Sciatic nerve (tissue), 2 donors: ENCODE measurements around the gene NKD2. TPM values are rescaled to one million over a fixed set of nuclear protein-coding genes. Genes with fewer than 3 reads are reported as not detected.

Source experiments
- ATAC-seq: fragments of 200-7000 bp; cut with Tn5 transposase; one replicate; pipeline ENCODE4 v1.9.1; 2020; ENCODE audit warnings: mild to moderate bottlenecking, moderate library complexity
- DNase-seq: peaks from one replicate; pipeline ENCODE4 v3.0.0-alpha.2; 2020; ENCODE audit warnings: low spot score
- intact Hi-C: fragments of 100-400 bp; cut with DNase I; formaldehyde crosslinking; loops from one replicate; pipeline ENCODE4 v1.14.2; 2022
- total RNA-seq: library from RNA; stranded (reverse); fragmentation: NEBNext Ultra II Directional; extraction: Animal tissue kit (Norgen Biotek cat#: 25700); gene quantifications from one replicate; pipeline ENCODE4 v1.2.1, GENCODE V29; 2021
- donor health status: DM: no; HTN: no; CAD: no.
- donor health status: DM: no; HTN: no; CAD: no.

Gene NKD2
- total RNA-seq, 1 donor from 2014 or later: 0.89 TPM

DNA sequence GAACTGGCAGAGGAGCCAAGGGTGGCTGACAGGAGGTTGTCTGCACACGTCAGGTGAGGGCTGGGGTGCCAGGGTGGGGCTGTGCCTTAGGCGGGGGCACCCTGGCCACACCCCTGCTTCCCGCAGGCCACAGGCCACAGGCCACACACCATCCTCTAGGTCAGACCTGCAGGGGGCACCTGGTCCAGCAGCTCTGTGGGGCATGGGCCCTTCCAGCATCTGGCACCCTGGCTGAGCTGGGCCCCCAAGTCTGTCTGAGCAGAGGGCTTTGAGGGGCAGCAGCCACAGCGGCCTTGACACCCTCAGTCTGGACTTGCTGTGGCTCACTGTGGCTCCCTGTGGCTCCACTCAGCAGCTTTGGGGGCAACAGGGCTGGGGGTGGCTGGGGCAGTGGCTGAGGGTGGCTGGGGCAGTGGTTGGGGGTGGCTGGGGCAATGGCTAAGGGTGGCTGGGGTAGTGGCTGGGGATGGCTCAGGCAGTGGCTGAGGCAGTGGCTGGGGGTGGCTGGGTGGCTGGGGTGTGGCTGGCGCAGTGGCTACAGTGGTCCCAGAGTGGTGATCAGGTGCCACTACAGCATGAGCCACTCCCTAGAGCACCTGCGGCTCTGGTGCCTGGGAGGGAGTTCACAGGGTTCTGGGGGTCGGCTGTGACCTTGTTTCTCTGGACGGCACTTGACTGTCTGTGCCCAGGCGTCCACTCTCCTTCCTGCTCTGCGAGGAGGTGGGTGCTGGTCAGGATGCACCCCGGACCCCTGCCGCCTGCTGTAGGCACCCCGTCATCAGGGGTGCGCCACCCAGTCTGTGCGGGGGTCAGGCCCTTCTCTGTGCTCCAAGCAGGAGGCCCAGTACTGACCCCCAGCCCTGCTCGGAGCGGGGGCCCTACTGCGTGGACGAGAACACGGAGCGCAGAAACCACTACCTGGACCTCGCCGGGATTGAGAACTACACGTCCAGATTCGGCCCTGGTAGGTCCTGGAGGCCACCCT lies 27.1 kb downstream of the NKD2 start:
- intact Hi-C loops: no loop called here
- DNase-seq (no peak), ATAC-seq (no peak)

DNA sequence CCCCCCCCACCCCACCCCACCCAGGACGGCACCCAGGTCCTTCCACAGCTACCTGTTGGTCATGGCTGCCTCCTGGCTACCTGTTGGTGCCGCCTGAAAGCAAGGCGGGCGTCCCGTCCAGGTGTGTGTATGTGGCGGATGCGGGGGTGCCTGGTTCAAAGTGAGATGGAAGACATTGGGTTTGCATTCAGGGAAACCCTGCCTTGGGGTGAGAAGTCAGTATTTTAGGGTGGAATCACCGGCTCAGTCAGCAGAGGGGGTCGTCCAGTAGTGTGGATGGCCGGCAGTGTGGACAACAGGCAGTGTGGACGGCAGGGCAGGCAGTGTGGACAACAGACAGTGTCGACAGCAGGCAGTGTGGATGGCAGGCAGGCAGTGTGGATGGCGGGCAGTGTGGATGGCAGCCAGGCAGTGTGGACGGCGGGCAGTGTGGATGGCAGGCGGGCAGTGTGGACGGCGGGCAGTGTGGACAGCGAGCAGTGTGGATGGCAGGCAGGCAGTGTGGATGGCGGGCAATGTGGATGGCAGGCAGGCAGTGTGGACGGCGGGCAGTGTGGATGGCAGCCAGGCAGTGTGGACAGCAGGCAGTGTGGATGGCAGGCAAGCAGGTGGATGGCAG lies 28.0 kb downstream of the NKD2 start:
- intact Hi-C loops: no loop called here
- no peak for ATAC-seq
- no peak for DNase-seq

DNA sequence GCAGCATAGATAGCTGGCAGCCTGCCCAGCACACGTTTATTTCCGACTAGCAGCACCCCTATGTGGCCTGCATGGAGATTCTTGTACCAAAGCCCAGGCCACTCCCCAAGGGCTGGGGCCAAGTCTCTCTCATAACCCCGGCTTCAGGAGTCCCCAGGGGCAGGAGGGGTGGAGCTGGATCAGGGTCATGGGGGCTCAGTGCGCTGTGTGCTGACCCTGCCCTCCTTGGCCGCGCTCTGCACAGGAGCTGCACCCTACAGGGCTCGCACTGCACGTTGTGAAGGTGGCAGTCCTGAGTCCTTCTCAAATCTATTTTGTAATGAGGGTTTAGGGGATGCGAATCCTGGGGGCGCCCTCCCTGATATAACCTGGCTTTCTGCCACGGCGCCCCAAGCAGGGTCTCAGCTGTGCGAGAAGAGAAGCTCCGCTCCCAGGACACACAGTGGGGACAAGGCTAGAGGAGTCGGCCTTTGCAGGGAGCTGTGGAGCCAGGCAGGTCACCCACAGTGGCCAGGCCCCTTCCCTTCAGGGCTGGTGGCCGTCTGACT lies 28.6 kb downstream of the NKD2 start:
- intact Hi-C loops: no loop called here
- no peak for DNase-seq
- ATAC-seq: no peak

DNA sequence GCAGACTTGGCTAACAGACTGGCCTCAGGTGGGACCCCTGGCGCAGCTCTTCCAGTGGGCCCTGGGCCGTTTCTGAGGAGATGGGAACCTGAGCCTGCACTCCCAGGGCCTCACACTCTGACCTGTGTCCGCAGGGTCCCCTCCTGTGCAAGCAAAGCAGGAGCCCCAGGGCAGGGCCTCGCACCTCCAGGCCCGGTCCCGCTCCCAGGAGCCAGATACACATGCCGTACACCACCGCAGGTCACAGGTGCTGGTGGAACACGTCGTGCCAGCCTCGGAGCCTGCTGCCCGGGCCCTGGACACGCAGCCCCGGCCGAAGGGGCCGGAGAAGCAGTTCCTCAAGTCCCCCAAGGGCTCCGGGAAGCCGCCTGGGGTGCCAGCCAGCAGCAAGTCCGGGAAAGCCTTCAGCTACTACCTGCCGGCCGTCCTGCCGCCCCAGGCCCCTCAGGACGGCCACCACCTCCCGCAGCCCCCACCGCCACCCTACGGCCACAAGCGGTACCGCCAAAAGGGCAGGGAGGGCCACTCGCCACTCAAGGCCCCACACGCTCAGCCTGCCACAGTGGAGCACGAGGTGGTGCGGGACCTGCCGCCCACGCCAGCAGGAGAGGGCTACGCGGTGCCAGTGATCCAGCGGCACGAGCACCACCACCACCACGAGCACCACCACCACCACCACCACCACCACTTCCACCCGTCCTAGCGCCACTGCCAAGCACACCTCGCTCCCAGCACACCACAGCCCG lies 29.2 kb downstream of the NKD2 start:
- ATAC-seq (no peak), DNase-seq (no peak)
- intact Hi-C loops: no loop called here

DNA sequence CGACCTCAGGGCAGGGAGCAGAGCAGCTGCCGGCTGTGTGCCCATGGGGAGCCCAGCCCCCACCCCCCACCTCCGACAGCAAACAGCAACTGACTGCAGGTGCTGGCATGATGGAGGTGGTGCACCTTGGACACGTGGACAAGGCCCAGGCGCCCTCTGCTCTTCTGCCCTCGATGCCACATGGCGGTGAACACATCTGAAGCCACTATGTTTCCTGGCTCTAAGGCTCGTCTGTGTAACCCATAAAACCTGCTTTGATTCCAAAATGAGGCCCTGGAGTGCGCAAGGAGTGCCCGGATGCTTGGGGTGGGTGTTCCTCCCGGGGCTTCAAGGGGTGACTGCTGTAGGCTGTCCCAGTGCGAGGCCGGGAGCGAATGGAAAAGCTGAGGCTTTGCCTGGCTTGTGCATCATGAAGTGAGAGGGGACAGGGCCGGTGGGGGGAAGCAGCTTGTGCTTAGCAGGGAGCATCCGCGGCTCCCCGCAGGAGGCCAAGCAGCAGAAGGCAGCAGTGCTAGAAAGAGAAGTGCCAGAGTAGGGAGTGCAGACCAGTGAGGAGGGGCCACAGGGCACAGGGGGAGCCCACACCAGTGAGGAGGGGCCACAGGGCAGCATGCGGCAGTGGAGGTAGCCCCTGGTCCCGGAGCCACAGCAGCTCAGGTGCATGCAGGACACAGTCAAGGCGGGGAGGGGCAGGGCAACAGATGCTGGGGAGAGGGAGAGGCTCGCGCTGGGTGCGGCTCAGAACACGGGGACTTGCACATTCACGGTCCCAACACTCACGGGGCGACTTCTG lies 30.0 kb downstream of the NKD2 start:
- DNase-seq: no peak
- no peak for ATAC-seq

DNA sequence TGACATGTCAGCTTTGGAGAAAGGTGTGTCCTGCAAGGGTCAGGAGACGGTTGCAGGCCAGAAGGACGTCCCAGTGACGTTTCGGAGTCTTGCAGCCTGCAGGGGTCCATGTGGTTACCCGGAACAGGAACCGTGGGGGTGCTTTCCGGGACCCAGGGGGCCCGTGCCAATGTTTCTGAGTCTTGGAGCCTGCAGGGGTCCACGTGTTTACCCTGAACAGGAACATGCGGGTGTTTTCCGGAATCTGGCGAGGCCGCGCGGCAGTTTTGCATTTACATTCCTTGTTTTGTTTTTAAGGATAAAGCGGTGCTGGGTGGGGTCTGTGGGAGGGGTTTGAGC lies 30.6 kb downstream of the NKD2 start:
- no peak for ATAC-seq

More for the DNA sequence above, 30.0 kb downstream of the NKD2 start:
- intact Hi-C loops: no loop called here

DNA sequence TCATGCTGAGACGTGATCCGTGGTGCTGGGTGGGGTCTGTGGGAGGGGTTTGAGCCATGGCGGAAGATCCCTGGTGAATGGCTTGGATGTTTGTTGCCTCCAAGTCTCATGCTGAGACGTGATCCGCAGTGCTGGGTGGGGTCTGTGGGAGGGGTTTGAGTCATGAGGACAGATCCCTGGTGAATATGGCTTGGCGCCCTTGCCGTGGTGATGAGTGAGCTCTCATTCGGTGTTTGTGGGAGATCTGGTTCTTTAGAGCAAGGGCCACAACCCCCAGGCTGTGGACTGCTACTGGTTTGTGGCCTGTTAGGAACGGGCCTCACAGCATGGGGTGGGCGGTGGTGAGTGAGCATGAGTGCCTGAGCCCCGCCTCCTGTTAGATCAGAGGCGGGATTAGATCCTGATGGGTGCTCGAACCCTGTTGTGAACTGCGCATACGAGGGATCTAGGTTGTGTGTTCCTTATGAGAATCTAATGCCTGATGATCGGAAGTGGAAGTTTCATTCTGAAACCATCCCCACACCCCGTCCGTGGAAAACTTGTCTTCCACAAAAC lies 31.2 kb downstream of the NKD2 start:
- DNase-seq (no peak), ATAC-seq (no peak)
- intact Hi-C loops: no loop called here

More for the DNA sequence above, 30.6 kb downstream of the NKD2 start:
- no peak for DNase-seq
- intact Hi-C loops: no loop called here

DNA sequence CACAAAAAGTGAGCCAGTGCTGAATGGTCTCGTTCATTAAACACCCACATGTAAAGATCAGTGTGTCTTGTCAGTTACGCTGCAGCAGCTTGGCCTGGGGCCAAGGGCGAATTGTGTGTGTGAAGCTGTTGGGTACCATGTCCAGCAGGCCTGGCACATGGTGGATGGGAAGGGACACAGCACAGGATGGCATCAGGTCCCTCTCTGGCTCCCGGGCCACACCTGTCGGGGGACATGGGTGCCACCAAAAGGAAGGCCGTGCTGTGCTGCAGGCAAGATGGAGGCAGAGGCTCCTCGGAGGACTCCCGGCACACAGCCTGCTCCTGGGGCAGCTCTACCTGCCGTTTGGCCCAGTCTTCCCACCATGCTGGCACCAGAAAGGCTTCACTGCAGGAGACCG lies 32.0 kb downstream of the NKD2 start:
- intact Hi-C loops: no loop called here
- no peak for ATAC-seq
- DNase-seq: no peak

DNA sequence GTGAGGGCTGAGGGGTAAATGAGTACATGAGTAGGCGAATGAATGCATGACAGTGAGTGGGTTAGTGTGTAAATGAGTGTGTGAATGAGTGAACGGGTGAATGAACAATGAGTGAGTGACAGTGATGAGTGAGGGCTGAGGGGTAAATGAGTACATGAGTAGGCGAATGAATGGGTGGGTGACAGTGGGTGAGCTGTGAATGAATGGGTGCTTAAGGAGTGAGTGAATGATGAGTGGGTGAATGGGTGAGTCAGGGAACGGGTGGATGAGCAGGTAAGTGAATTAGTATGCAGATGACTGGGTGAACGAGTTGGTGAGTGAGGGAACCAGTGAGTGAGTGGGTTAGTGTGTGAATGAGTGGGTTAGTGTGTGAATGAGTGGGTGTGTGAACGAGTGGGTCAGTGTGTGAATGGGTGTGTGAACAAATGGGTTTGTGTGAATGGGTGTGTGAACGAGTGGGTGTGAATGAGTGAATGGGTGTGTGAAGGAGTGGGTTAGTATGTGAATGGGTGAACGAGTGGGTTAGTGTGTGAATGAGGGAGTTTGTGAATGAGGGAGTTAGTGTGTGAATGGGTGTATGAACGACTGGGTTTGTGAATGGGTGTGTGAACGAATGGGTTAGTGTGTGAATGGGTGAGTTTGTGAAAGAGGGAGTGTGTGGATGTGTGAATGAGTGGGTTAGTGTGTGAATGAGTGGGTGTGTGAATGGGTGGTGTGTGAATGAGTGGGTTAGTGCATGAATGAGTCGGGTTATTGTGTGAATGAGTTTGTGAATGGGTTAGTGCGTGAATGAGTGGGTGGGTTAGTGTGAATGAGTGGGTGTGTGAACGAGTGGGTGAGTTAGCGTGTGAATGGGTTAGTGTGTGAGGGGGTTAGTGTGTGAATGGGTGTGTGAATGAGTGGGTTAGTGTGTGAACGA lies 32.9 kb downstream of the NKD2 start:
- ATAC-seq (no peak), DNase-seq (no peak)
- intact Hi-C loops: no loop called here

DNA sequence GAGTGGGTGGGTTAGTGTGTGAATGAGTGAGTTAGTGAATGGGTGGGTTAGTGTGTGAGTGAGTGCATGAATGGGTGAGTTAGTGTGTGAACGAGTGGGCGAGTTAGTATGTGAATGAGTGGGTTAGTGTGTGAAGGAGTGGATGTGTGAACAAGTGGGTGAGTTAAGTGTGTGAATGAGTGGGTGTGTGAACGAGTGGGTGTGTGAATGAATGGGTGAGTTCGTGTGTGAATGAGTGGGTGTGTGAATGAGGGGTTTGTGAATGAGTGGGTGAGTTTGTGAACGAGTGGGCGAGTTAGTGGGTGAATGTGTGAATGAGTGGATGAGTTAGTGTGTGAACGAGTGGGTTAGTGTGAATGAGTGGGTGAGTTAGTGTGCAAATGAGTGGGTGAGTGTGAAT lies 34.0 kb downstream of the NKD2 start:
- ATAC-seq (no peak), DNase-seq (no peak)
- intact Hi-C loops: no loop called here

DNA sequence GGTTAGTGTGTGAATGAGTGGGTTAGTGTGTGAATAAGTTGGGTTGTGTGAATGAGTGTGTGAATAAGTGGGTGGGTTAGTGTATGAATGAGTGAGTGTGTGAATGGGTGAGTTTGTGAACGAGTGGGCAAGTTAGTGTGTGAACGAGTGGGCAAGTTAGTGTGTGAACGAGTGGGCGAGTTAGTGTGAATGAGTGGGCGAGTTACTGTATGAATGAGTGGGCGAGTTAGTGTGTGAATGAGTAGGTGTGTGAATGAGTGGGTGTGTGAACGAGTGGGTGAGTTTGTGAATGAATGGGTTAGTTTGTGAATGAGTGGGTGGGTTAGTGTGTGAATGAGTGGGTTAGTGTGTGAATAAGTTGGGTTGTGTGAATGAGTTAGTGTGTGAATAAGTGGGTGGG lies 34.7 kb downstream of the NKD2 start:
- intact Hi-C loops: no loop called here
- ATAC-seq (no peak), DNase-seq (no peak)

DNA sequence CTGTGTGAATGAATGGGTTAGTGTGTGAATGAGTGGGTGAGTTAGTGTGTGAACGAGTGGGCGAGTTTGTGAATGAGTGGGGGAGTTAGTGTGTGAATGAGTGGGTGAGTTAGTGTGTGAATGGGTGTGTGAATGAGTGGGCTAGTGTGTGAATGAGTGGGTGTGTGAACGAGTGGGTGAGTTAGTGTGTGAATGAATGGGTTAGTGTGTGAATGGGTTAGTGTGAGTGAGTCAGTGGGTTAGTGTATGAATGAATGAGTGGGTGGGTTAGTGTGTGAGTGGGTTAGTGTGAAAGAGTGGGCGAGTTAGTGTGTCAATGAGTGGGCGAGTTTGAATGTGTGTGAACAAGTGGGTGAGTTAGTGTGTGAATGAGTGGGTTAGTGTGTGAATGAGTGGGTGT lies 35.5 kb downstream of the NKD2 start:
- ATAC-seq: no peak
- no peak for DNase-seq
- intact Hi-C loops: no loop called here

DNA sequence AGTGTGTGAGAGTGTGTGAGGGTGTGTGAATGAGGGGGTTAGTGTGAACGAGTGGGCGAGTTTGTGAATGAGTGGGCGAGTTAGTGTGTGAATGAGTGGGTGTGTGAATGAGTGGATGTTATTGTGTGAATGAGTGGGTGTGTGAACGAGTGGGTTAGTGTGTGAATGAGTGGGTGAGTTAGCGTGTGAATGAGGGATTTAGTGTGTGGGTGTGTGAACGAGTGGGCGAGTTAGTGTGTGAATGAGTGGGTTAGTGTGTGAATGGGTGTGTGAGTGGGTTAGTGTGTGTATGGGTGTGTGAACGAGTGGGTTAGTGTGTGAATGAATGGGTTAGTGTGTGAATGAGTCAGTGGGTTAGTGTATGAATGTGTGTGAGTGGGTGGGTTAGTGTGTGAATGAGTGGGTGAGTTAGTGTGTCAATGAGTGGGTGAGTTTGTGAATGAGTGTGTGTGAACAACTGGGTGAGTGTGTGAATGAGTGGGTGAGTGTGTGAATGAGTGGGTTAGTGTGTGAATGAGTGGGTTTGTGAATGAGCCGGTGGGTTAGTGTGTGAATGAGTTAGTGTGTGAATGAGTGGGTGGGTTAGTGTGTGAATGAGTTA lies 37.5 kb downstream of the NKD2 start:
- ATAC-seq (no peak), DNase-seq (no peak)
- intact Hi-C loops: no loop called here

DNA sequence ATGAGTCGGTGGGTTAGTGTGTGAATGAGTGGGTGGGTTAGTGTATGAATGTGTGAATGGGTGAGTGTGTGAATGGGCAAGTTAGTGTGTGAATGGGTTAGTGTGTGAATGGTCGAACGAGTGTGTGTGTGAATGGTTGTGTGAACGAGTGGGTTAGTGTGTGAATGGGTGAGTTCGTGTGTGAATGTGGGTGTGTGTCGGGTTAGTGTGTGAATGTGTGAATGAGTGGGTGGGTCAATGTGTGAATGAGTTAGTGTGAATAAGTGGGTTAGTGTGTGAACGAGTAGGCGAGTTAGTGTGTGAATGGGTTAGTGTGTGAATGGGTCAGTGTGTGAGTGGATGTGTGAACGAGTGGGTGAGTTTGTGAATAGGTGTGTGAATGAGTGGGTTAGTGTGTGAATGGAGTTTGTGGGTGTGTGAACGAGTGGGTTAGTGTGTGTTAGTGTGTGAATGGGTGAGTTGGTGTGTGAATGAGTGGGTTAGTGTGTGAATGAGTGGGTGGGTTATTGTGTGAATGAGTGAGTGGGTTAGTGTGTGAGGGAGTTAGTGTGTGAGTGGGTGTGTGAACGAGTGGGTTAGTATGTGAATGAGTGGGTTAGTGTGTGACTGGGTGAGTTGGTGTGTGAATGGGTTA lies 38.8 kb downstream of the NKD2 start:
- intact Hi-C loops: no loop called here
- ATAC-seq (no peak), DNase-seq (no peak)

DNA sequence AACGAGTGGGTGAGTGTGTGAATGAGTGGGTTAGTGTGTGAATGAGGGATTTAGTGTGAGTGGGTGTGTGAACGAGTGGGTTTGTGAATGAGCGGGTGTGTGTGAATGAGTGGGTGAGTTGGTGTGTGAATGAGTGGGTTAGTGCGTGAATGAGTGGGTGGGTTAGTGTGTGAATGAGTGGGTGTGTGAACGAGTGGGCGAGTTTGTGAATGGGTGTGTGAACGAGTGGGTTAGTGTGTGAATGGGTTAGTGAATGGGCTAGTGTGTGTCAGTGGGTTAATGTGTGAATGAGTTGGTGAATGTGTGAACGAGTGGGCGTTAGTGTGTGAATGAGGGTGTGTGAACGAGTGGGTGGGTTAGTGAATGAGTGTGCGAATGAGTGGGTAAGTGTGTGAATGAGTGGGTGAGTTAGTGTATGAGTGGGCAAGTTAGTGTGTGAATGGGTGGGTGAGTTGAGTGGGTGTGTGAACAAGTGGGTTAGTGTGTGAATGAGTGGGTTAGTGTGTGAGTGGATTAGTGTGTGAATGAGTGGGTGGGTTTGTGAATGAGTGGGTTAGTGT lies 39.6 kb downstream of the NKD2 start:
- intact Hi-C loops: no loop called here
- no peak for DNase-seq
- ATAC-seq: no peak
